GM19099 (cell line): ENCODE data around the gene TGFB2.

Experiments used
- POLR2A ChIP-seq: IDR thresholded peaks from 3 replicates; pipeline ENCODE4 v1.6.1; 2011; ENCODE audit warnings: low read depth; ENCODE audit not compliant: insufficient read length; ENCODE audit errors: extremely low read depth

TGFB2 gene

GRCh38 chr1:218482683-218483082 is 137.5 kb downstream of the TGFB2 start:
- TF ChIP-seq POLR2A: no peak

- no peak for TF ChIP-seq POLR2A
These were observed 140.2 kb downstream of the TGFB2 start for GRCh38 chr1:218485241-218485928.

- TF ChIP-seq POLR2A: no peak
These were observed 143.4 kb downstream of the TGFB2 start for GRCh38 chr1:218488531-218488930.

- TF ChIP-seq POLR2A: no peak
These were observed 143.8 kb downstream of the TGFB2 start for GRCh38 chr1:218488986-218489385.

- no peak for TF ChIP-seq POLR2A
These were observed 145.3 kb downstream of the TGFB2 start for GRCh38 chr1:218490406-218490922.

GRCh38 chr1:218492874-218493273 is 147.7 kb downstream of the TGFB2 start:
- no peak for TF ChIP-seq POLR2A

GRCh38 chr1:218493986-218494385 is 148.8 kb downstream of the TGFB2 start:
- no peak for TF ChIP-seq POLR2A
